COR-L47 (cell line): Measurements from ENCODE around the gene NTMT2.
"Not testable (repeated sequence)": the region's sequence is repeated elsewhere in the genome, so short reads cannot be mapped to it uniquely, and the experiment has no call there.

Experiments
- DNase-seq: peaks from one replicate; lab custom pipeline; 2025; lab: John Stamatoyannopoulos, UW

The NTMT2 gene

GRCh38 chr1:170157820-170158219, 12.1 kb downstream of the NTMT2 start:
- DNase-seq, result no peak

- DNase-seq, result no peak
Measured at GRCh38 chr1:170162459-170163246, 16.9 kb downstream of the NTMT2 start.

- DNase-seq, result no peak
Measured at GRCh38 chr1:170164103-170164763, 18.5 kb downstream of the NTMT2 start.

- no peak for DNase-seq
Measured at GRCh38 chr1:170166518-170167180, 20.9 kb downstream of the NTMT2 start.

GRCh38 chr1:170168265-170168664, 22.5 kb downstream of the NTMT2 start:
- no peak for DNase-seq

GRCh38 chr1:170170513-170170912, 24.8 kb downstream of the NTMT2 start:
- not testable (repeated sequence) for DNase-seq

GRCh38 chr1:170174395-170174794, 28.6 kb downstream of the NTMT2 start:
- no peak for DNase-seq

- no peak for DNase-seq
Measured at GRCh38 chr1:170175041-170175440, 29.3 kb downstream of the NTMT2 start.

- no peak for DNase-seq
Measured at GRCh38 chr1:170175484-170175883, 29.7 kb downstream of the NTMT2 start.

- no peak for DNase-seq
Measured at GRCh38 chr1:170176772-170177171, 31.0 kb downstream of the NTMT2 start.

GRCh38 chr1:170182442-170182841, 36.7 kb downstream of the NTMT2 start:
- DNase-seq, result no peak

- no peak for DNase-seq
Measured at GRCh38 chr1:170192546-170192945, 46.8 kb downstream of the NTMT2 start.

- no peak for DNase-seq
Measured at GRCh38 chr1:170194451-170194850, 48.7 kb downstream of the NTMT2 start.

- no peak for DNase-seq
Measured at GRCh38 chr1:170196490-170197236, 50.9 kb downstream of the NTMT2 start.

- no peak for DNase-seq
Measured at GRCh38 chr1:170198090-170198489, 52.3 kb downstream of the NTMT2 start.

GRCh38 chr1:170198584-170198983, 52.8 kb downstream of the NTMT2 start:
- DNase-seq, result no peak

- DNase-seq, result no peak
Measured at GRCh38 chr1:170200161-170200560, 54.4 kb downstream of the NTMT2 start.

- DNase-seq, result no peak
Measured at GRCh38 chr1:170200621-170201397, 55.0 kb downstream of the NTMT2 start.

GRCh38 chr1:170203693-170204092, 57.9 kb downstream of the NTMT2 start:
- DNase-seq, result no peak

GRCh38 chr1:170204121-170204520, 58.4 kb downstream of the NTMT2 start:
- DNase-seq, result no peak

- DNase-seq, result no peak
Measured at GRCh38 chr1:170205301-170205700, 59.5 kb downstream of the NTMT2 start.

GRCh38 chr1:170209125-170209524, 63.4 kb downstream of the NTMT2 start:
- no peak for DNase-seq
